Liver (tissue), 9 donors: ENCODE measurements around the gene HGS. TPM values are rescaled to one million over a fixed set of nuclear protein-coding genes. Genes with fewer than 3 reads are reported as not detected.

ENCODE experiments used
- DNase-seq: peaks from one replicate; pipeline ENCODE4 v3.0.0-alpha.2; 2017; ENCODE audit warnings: low spot score
- H3K27ac ChIP-seq, 2 donors: one replicate each; pipeline ENCODE4 v1.7.0; 2013; ENCODE audit warnings: inconsistent platforms in 2 of 2, low read length in 2 of 2, control low read depth in 1 of 2, low read depth in 1 of 2, mild to moderate bottlenecking in 1 of 2
- H3K27me3 ChIP-seq, 4 donors: one replicate each; pipeline versions ENCODE4 v1.6.1 to v1.7.0; 2013; ENCODE audit warnings: low read length in 3 of 4, inconsistent platforms in 1 of 4, mild to moderate bottlenecking in 1 of 4, moderate library complexity in 1 of 4; ENCODE audit not compliant: control insufficient read depth in 4 of 4, insufficient read depth in 4 of 4
- H3K36me3 ChIP-seq, 4 donors: one replicate each; pipeline versions ENCODE4 v1.6.1 to v1.7.0; 2013; ENCODE audit warnings: low read length in 3 of 4, mild to moderate bottlenecking in 3 of 4, low read depth in 1 of 4, moderate library complexity in 1 of 4; ENCODE audit not compliant: control insufficient read depth in 4 of 4, insufficient read depth in 3 of 4
- H3K4me1 ChIP-seq, 4 donors: one replicate each; pipeline versions ENCODE4 v1.6.1 to v1.7.0; 2013; ENCODE audit warnings: low read length in 3 of 4, mild to moderate bottlenecking in 3 of 4, moderate library complexity in 1 of 4; ENCODE audit not compliant: control insufficient read depth in 4 of 4, insufficient read depth in 4 of 4
- H3K4me3 ChIP-seq, 3 donors: one replicate each; pipeline versions ENCODE4 v1.6.1 to v1.7.0; 2013; ENCODE audit warnings: low read length in 3 of 3, control low read depth in 1 of 3, low read depth in 1 of 3, mild to moderate bottlenecking in 1 of 3
- H3K9ac ChIP-seq, 2 donors: one replicate each; pipeline ENCODE4 v1.7.0; 2013; ENCODE audit warnings: low read length in 2 of 2, mild to moderate bottlenecking in 2 of 2, moderate library complexity in 2 of 2, control low read depth in 1 of 2, low read depth in 1 of 2
- H3K9me3 ChIP-seq, 4 donors: one replicate each; pipeline versions ENCODE4 v1.6.1 to v1.7.0; 2013; ENCODE audit warnings: low read length in 3 of 4; ENCODE audit not compliant: control insufficient read depth in 4 of 4
- CTCF ChIP-seq: fragments of 150-350 bp; IDR thresholded peaks from 2 replicates; pipeline ENCODE4 v1.5.1; 2017; ENCODE audit warnings: improper control_type of control experiment, low read depth, low read length; ENCODE audit not compliant: missing input control
- EGR1 ChIP-seq, 2 donors: IDR thresholded peaks; 2 replicates each; pipeline ENCODE4 v1.6.1; 2016 to 2018; ENCODE audit warnings: antibody characterized with exemption in 2 of 2, low read depth in 2 of 2
- FOXA1 ChIP-seq: IDR thresholded peaks from 2 replicates; pipeline ENCODE4 v1.6.1; 2016; ENCODE audit warnings: antibody characterized with exemption
- FOXA2 ChIP-seq: IDR thresholded peaks from 2 replicates; pipeline ENCODE4 v1.6.1; 2016; ENCODE audit warnings: antibody characterized with exemption
- GABPA ChIP-seq, 2 donors: IDR thresholded peaks in 1 of 2; conservative IDR thresholded peaks in 1 of 2; 2 replicates each; pipeline ENCODE4 v1.6.1; 2016; ENCODE audit warnings: antibody characterized with exemption in 2 of 2, mild to moderate bottlenecking in 1 of 2, moderate library complexity in 1 of 2
- HNF4A ChIP-seq, 2 donors: conservative IDR thresholded peaks; 2 replicates each; pipeline ENCODE4 v1.6.1; 2016; ENCODE audit warnings: antibody characterized with exemption in 2 of 2, mild to moderate bottlenecking in 2 of 2
- HNF4G ChIP-seq: IDR thresholded peaks from 2 replicates; pipeline ENCODE4 v1.6.1; 2016; ENCODE audit warnings: antibody characterized with exemption
- JUND ChIP-seq, 2 donors: IDR thresholded peaks; 2 replicates each; pipeline ENCODE4 v1.6.1; 2016; ENCODE audit warnings: antibody characterized with exemption in 2 of 2
- NR2F2 ChIP-seq: IDR thresholded peaks from 2 replicates; pipeline ENCODE4 v1.6.1; 2016; ENCODE audit warnings: antibody characterized with exemption
- RAD21 ChIP-seq, 2 donors: IDR thresholded peaks; 2 replicates each; pipeline ENCODE4 v1.6.1; 2016; ENCODE audit warnings: antibody characterized with exemption in 2 of 2, mild to moderate bottlenecking in 2 of 2
- RXRA ChIP-seq, 2 donors: IDR thresholded peaks; 2 replicates each; pipeline ENCODE4 v1.6.1; 2017 to 2018; ENCODE audit warnings: antibody characterized with exemption in 2 of 2, mild to moderate bottlenecking in 1 of 2
- SP1 ChIP-seq: IDR thresholded peaks from 2 replicates; pipeline ENCODE4 v1.6.1; 2018; ENCODE audit warnings: antibody characterized with exemption, mild to moderate bottlenecking
- TAF1 ChIP-seq: conservative IDR thresholded peaks from 2 replicates; pipeline ENCODE4 v1.6.1; 2016; ENCODE audit warnings: antibody characterized with exemption, mild to moderate bottlenecking
- YY1 ChIP-seq: IDR thresholded peaks from 2 replicates; pipeline ENCODE4 v1.6.1; 2016; ENCODE audit warnings: antibody characterized with exemption, mild to moderate bottlenecking
- WGBS: extraction: QIAGEN DNeasy Blood & Tissue Kit; methylation state at CpG from one replicate; pipeline ENCODE4 v1.1.7; 2013; 5-methylcytosine and 5-hydroxymethylcytosine counted together
- polyA plus RNA-seq, 2 donors: library from polyadenylated mRNA; stranded (reverse) in 1 of 2; unstranded in 1 of 2; fragments of 200-250 nt in 1 of 2; fragments of >200 nt in 1 of 2; fragmentation: Nextera tagmentation in 1 of 2; extraction: Ambion mirVana in 1 of 2; gene quantifications; one replicate each; pipeline versions ENCODE4 v1.2.1 to v1.2.3, GENCODE V29; 2013 to 2015
- total RNA-seq, 2 donors: library from RNA; depleted of rRNA; stranded (reverse); fragments of >200 nt; gene quantifications; one replicate each; pipeline ENCODE4 v1.2.3, GENCODE V29; 2014
- TF ChIP-seq, protein P1 (sequence below): IDR thresholded peaks from 2 replicates; pipeline ENCODE4 v1.6.1; 2016; ENCODE audit warnings: antibody characterized with exemption, mild to moderate bottlenecking
- TF ChIP-seq, protein P2 (sequence below): IDR thresholded peaks from 2 replicates; pipeline ENCODE4 v1.6.1; 2016; ENCODE audit warnings: antibody characterized with exemption
- TF ChIP-seq, protein P3 (sequence below): IDR thresholded peaks from 2 replicates; pipeline ENCODE4 v1.6.1; 2016; ENCODE audit warnings: antibody characterized with exemption
- TF ChIP-seq, protein P4 (sequence below): IDR thresholded peaks from 2 replicates; pipeline ENCODE4 v1.6.1; 2016; ENCODE audit warnings: antibody characterized with exemption
- donor health status: healthy.
- donor health status: healthy.
- donor health status: healthy.
- donor health status: healthy.
- donor health status: healthy.

Gene HGS
- total and polyA plus RNA-seq, 4 donors: 21.8 to 31.6 (median 28.2) TPM

DNA sequence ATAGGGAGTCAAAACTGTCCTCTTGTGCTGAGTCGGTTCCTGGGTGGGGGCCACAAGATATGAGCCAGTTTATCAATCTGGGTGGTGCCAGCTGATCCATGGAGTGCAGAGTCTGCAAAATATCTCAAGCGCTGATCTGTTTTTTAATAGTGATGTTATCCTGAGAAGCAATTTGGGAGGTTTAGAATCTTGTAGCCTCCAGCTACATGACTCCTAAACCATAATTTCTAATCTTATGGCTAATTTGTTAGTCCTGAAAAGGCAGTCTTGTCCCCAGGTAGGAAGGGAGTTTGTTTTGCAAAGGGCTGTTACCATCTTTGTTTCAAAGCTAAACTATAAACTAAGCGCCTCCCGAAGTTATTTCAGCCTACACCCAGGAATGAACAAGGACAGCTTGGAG lies 45.1 kb upstream of the HGS start:
- Histone ChIP-seq H3K9me3 (no peaks in the 10 kb centered on the region), H3K4me3 (no peak overlapping the region), H3K27ac (no peak overlapping the region), H3K9ac (no peak overlapping the region), H3K27me3 (no peaks in the 10 kb centered on the region), H3K4me1 (peaks cover 6 to 31% (median 17%) of the 10 kb centered on the region in 4 donors), H3K36me3 (no peaks in the 10 kb centered on the region)
- DNase-seq: no peak
- no peak for TF ChIP-seq RXRA (IDR thresholded peaks at IDR 0.05)
- TF ChIP-seq HNF4G: no peak
- no peak for TF ChIP-seq SP1
- TF ChIP-seq JUND (IDR thresholded peaks at IDR 0.05): no peak
- TF ChIP-seq FOXA1: no peak
- TF ChIP-seq NR2F2: no peak
- TF ChIP-seq RAD21 (IDR thresholded peaks at IDR 0.05): no peak
- TF ChIP-seq, protein P1, sequence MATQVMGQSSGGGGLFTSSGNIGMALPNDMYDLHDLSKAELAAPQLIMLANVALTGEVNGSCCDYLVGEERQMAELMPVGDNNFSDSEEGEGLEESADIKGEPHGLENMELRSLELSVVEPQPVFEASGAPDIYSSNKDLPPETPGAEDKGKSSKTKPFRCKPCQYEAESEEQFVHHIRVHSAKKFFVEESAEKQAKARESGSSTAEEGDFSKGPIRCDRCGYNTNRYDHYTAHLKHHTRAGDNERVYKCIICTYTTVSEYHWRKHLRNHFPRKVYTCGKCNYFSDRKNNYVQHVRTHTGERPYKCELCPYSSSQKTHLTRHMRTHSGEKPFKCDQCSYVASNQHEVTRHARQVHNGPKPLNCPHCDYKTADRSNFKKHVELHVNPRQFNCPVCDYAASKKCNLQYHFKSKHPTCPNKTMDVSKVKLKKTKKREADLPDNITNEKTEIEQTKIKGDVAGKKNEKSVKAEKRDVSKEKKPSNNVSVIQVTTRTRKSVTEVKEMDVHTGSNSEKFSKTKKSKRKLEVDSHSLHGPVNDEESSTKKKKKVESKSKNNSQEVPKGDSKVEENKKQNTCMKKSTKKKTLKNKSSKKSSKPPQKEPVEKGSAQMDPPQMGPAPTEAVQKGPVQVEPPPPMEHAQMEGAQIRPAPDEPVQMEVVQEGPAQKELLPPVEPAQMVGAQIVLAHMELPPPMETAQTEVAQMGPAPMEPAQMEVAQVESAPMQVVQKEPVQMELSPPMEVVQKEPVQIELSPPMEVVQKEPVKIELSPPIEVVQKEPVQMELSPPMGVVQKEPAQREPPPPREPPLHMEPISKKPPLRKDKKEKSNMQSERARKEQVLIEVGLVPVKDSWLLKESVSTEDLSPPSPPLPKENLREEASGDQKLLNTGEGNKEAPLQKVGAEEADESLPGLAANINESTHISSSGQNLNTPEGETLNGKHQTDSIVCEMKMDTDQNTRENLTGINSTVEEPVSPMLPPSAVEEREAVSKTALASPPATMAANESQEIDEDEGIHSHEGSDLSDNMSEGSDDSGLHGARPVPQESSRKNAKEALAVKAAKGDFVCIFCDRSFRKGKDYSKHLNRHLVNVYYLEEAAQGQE: no peak
- TF ChIP-seq TAF1: no peak
- no peak for TF ChIP-seq GABPA (IDR thresholded peaks at IDR 0.05 in 1 of 2, conservative IDR thresholded peaks at IDR 0.05 in 1 of 2)
- TF ChIP-seq, protein P2, sequence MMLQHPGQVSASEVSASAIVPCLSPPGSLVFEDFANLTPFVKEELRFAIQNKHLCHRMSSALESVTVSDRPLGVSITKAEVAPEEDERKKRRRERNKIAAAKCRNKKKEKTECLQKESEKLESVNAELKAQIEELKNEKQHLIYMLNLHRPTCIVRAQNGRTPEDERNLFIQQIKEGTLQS: no peak
- TF ChIP-seq, protein P3, sequence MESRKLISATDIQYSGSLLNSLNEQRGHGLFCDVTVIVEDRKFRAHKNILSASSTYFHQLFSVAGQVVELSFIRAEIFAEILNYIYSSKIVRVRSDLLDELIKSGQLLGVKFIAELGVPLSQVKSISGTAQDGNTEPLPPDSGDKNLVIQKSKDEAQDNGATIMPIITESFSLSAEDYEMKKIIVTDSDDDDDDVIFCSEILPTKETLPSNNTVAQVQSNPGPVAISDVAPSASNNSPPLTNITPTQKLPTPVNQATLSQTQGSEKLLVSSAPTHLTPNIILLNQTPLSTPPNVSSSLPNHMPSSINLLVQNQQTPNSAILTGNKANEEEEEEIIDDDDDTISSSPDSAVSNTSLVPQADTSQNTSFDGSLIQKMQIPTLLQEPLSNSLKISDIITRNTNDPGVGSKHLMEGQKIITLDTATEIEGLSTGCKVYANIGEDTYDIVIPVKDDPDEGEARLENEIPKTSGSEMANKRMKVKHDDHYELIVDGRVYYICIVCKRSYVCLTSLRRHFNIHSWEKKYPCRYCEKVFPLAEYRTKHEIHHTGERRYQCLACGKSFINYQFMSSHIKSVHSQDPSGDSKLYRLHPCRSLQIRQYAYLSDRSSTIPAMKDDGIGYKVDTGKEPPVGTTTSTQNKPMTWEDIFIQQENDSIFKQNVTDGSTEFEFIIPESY: no peak
- TF ChIP-seq HNF4A (conservative IDR thresholded peaks at IDR 0.05): no peak
- no peak for TF ChIP-seq CTCF
- TF ChIP-seq, protein P4, sequence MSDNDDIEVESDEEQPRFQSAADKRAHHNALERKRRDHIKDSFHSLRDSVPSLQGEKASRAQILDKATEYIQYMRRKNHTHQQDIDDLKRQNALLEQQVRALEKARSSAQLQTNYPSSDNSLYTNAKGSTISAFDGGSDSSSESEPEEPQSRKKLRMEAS: no peak
- no peak for TF ChIP-seq YY1
- TF ChIP-seq EGR1 (IDR thresholded peaks at IDR 0.05; ENCODE audit: low read depth in 2 of 2): no peak
- no peak for TF ChIP-seq FOXA2
- WGBS: 74% methylated on average over 4 of the region's 4 CpGs
